ENCODE results near the gene HMOX2.

The HMOX2 gene

DNA sequence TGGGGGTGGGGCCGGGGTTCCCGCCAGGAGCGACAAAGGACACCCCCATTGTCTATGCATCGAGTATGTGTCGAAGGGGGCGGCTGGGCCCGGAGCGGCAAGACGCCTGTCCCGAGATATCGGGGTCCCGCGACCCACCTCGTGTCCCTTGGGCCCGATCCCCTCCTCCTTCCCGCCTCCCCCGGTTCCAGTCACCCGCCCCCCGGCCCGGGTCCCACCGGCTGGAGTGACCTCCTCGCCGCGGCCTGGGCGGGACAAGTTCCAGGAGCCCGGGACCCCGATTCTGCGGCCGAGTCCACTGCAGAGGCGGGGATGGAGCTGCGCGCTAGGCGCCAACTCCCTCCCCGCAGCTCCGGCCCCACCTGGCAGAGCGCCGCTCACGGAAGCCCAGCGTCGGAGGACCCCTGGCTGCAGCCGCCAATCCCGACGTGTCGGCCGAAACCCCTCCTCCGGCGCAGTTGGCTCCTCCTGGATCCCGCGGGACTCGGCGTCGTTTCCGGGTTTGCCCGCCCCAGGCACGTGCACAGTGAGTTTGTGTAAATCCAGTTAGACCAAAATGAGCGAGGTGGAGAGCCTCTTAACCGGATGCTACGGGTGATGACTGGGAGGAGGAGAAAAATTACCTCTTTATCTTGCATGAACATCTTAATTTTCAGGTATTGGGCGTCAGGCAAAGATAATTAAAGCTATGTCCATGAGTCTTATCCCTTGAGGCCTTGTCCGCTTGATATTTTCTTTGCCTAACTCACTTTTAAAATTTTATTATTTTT lies 1.8 kb upstream of the HMOX2 start, which contains the start of gene NMRAL1:
Gene NMRAL1, minus strand, starts transcription at position 434 of the 770 bp plus-strand sequence. CDS start 493 bp downstream, outside the sequence.
- no peaks in the 10 kb centered on the region for H3K27me3 ChIP-seq (ENCODE audit: insufficient read depth, low read length)

DNA sequence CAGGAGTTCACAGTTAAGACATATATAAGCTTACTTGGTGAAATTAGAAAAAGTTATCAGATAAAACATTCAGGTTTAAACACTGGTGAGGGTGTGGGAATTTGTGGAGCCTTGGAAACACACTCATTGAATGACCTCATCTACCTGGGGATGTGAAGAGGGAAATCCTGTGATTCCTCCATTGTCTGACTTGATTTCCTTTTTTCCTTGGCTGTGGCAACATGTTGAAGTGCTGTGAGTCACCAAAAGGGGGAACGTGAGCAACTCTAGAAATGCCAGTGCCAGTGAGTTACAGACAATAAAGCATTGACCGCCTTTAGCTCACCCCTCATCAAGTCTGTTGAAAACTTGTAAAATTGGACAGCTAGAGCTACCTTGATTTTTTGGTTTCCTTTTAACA lies 1.8 kb downstream of the HMOX2 start:
- no peaks in the 10 kb centered on the region for H3K4me1 ChIP-seq (ENCODE audit: insufficient read depth, low read length)
- H3K4me3 ChIP-seq (ENCODE audit: low read length) = no peak overlapping the region
- no peaks in the 10 kb centered on the region for H3K27me3 ChIP-seq (ENCODE audit: insufficient read depth, low read length)
- no peaks in the 10 kb centered on the region for H3K9me3 ChIP-seq (ENCODE audit: low read length)
- H2AFZ ChIP-seq (ENCODE audit: low read depth, low read length) = no peak overlapping the region
- no peaks in the 10 kb centered on the region for H3K36me3 ChIP-seq (ENCODE audit: insufficient read depth, low read length)

More for the DNA sequence above, 1.8 kb upstream of the HMOX2 start, which contains the start of gene NMRAL1:
- H3K4me3 ChIP-seq (ENCODE audit: low read length) = peak within 1 kb of the TSS; percentile 46
- H3K36me3 ChIP-seq (ENCODE audit: insufficient read depth, low read length) = no peaks in the 10 kb centered on the region
- H3K4me1 ChIP-seq (ENCODE audit: insufficient read depth, low read length) = no peaks in the 10 kb centered on the region
- H2AFZ ChIP-seq (ENCODE audit: low read depth, low read length) = peak within 1 kb of the TSS; percentile 73
- no peaks in the 10 kb centered on the region for H3K9me3 ChIP-seq (ENCODE audit: low read length)

DNA sequence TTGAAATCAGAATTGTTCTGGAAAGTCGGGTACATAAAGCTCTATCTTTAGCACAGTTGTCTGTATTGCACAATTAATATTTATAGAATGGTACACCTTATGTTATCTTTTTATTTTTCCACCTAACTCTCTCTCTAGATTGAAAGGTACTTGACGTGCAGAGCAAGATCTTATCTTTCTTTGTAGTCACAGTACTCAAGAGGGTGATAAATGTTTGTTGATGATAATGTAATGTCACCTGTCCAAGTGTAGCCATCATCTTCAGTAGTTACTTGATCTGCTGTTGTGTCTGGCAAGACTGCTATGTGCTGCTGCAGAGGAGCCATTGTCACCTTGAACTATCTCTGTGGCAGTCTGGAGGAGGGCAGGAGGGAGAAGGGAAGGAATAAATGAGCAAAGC lies 5.3 kb downstream of the HMOX2 start:
- H3K27me3 ChIP-seq (ENCODE audit: insufficient read depth, low read length) = no peaks in the 10 kb centered on the region
- no peaks in the 10 kb centered on the region for H3K9me3 ChIP-seq (ENCODE audit: low read length)
- H3K36me3 ChIP-seq (ENCODE audit: insufficient read depth, low read length) = no peaks in the 10 kb centered on the region
- no peaks in the 10 kb centered on the region for H3K4me1 ChIP-seq (ENCODE audit: insufficient read depth, low read length)
- H2AFZ ChIP-seq (ENCODE audit: low read depth, low read length) = no peak overlapping the region
- no peak overlapping the region for H3K4me3 ChIP-seq (ENCODE audit: low read length)

DNA sequence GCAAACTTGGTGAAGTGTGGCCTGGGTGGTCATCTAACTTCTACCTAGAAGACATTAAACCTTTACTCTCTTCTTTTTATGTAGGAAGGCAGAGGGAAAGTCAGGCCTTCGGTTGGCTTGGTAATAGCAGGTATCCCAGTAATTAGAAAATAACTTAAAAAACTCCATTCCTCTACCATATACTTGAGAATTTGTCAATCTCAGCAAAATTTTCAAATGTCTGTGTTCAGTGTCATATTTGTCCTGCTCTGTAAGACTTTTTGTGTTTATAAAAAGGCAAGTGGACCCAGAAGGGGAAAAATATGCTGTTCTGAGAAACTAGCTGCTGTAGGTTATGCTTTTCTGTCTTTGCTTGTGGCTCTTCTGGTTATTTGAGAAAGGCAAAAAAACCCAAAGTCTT lies 5.8 kb downstream of the HMOX2 start:
- no peaks in the 10 kb centered on the region for H3K9me3 ChIP-seq (ENCODE audit: low read length)
- H3K27me3 ChIP-seq (ENCODE audit: insufficient read depth, low read length) = no peaks in the 10 kb centered on the region
- H2AFZ ChIP-seq (ENCODE audit: low read depth, low read length) = no peak overlapping the region
- no peaks in the 10 kb centered on the region for H3K36me3 ChIP-seq (ENCODE audit: insufficient read depth, low read length)
- H3K4me3 ChIP-seq (ENCODE audit: low read length) = no peak overlapping the region
- H3K4me1 ChIP-seq (ENCODE audit: insufficient read depth, low read length) = no peaks in the 10 kb centered on the region

DNA sequence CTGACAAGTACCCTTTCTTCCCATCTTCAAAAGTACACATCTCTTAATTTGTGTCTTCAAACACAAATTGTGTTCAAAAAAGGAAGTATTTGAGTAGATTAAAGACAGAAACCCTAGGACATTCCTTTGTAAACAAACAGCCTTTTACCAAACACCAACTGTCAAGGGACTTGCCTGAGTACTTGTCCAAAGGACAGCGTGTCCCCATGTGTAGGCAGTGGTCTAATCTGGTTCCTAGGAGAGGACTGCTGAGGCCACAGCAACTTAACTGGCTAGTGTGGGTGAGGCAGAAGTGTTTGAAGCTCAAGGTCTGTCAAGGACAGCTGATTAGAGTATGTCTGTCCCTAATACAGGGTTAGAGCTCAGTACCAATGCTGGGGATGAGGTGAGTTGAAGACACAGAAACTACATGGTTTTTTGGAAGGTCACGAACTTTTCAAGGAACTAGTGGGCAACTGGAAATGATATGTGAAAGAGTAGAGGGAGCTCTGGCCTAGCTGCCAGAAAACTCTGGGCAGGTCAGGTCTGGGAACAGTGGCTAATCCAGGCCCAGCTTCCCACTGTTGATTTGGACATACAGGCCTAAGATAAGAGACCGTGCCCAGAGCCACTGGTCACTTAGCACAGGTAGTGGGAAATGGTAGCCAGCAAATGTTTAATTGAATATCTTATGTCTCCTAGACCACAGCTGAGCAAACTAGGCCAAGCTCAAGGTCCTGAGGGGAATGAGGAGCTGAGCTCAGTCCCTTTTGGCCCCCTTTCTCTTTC lies 10.1 kb downstream of the HMOX2 start:
- no peak overlapping the region for H3K4me3 ChIP-seq (ENCODE audit: low read length)
- H3K9me3 ChIP-seq (ENCODE audit: low read length) = no peaks in the 10 kb centered on the region
- H3K36me3 ChIP-seq (ENCODE audit: insufficient read depth, low read length) = no peaks in the 10 kb centered on the region
- peaks cover 4% of the 10 kb centered on the region for H3K4me1 ChIP-seq (ENCODE audit: insufficient read depth, low read length)
- no peaks in the 10 kb centered on the region for H3K27me3 ChIP-seq (ENCODE audit: insufficient read depth, low read length)
- H2AFZ ChIP-seq (ENCODE audit: low read depth, low read length) = no peak overlapping the region

DNA sequence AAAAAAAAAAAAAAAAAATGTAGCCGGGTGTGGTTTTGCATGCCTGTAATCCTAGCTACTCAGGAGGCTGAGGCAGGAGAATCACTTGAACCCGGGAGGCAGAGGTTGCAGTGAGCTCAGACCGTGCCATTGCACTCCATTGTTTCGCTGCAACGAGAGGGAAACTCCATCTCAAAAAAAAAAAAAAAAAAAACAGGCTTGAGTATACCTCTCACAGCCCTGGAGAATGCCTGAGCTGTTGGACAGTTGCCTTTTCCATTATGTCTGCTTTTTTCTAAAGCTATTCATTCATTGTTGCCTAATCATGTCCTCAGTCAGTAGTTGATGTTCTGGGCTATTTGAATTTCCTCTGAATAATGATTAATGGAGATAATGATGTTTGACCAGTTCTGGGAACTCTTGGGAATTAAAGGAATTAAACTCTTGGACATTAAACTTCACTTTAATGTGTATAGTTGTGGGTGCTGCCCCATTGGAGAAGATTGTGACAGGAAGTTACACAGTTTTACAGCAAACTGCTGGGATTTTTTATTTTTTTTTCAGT lies 11.8 kb downstream of the HMOX2 start:
- Histone ChIP-seq H3K4me3 (ENCODE audit: low read length) (no peak overlapping the region), H3K9me3 (ENCODE audit: low read length) (no peaks in the 10 kb centered on the region), H3K27me3 (ENCODE audit: insufficient read depth, low read length) (no peaks in the 10 kb centered on the region), H3K4me1 (ENCODE audit: insufficient read depth, low read length) (peaks cover 4% of the 10 kb centered on the region), H3K36me3 (ENCODE audit: insufficient read depth, low read length) (no peaks in the 10 kb centered on the region), H2AFZ (ENCODE audit: low read depth, low read length) (no peak overlapping the region)

DNA sequence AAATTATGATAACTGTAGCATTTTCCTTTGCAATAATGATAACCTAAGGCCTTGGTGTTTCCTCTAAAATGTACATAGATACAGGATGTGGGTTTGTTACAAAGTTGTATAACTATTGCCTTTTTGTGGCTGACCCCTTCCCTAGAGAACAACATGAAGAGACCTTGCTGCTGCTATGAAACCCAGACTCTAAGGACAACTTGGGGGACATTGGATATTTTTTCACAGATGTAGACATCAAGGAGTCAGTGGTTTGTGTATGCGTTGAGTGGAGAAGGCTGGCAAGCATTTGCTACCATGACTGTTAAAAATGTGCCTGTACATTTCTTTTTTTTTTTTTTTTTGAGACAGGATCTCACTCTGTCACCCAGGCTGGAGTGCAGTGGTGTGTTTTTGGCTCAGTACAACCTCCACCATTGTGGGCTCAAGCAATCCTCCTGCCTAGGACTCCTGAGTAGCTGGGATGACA lies 12.3 kb downstream of the HMOX2 start:
- no peak overlapping the region for H3K4me3 ChIP-seq (ENCODE audit: low read length)
- no peaks in the 10 kb centered on the region for H3K27me3 ChIP-seq (ENCODE audit: insufficient read depth, low read length)
- H3K36me3 ChIP-seq (ENCODE audit: insufficient read depth, low read length) = no peaks in the 10 kb centered on the region
- no peak overlapping the region for H2AFZ ChIP-seq (ENCODE audit: low read depth, low read length)
- H3K4me1 ChIP-seq (ENCODE audit: insufficient read depth, low read length) = peaks cover 4% of the 10 kb centered on the region
- no peaks in the 10 kb centered on the region for H3K9me3 ChIP-seq (ENCODE audit: low read length)

DNA sequence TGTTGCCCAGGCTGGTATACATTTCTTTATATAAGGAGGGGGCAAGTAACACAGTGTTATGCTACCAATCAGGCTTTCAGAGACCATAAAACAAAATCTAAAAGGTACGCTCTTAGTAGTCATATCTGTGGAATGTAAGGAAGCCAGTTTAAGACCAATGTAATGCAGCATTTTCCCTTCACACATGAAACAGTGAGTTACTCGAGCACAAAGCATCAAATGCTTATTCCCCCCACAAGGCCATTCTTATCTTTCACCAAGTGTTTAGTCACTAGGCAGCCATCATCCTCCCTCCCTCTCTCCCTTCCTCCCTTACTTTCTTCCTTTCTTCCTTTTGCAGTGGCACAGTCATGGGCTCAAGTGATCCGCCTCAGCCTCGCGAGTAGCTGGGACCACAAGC lies 12.8 kb downstream of the HMOX2 start:
- H3K4me3 ChIP-seq (ENCODE audit: low read length) = no peak overlapping the region

DNA sequence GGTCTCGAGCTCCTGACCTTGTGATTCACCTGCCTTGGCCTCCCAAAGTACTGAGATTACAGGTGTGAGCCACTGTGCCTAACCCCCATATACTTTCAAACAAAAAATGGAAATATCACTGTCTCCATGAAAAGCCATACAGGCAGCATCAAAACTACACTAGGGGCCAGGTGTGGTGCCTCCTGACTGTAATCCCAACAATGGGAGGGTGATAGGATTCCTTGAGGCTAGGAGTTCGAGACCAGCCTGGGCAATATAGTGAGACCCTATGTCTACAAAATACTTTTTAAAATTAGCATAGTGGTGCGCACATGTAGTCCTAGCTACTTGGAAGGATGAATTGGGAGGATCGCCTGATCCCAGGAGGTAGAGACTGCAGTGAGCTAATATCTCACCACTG lies 15.7 kb downstream of the HMOX2 start:
- Histone ChIP-seq H3K4me3 (ENCODE audit: low read length) (no peak overlapping the region), H3K27me3 (ENCODE audit: insufficient read depth, low read length) (no peaks in the 10 kb centered on the region), H3K4me1 (ENCODE audit: insufficient read depth, low read length) (peaks cover 6% of the 10 kb centered on the region), H2AFZ (ENCODE audit: low read depth, low read length) (no peak overlapping the region), H3K9me3 (ENCODE audit: low read length) (no peaks in the 10 kb centered on the region), H3K36me3 (ENCODE audit: insufficient read depth, low read length) (no peaks in the 10 kb centered on the region)

More for the DNA sequence above, 12.8 kb downstream of the HMOX2 start:
- no peaks in the 10 kb centered on the region for H3K36me3 ChIP-seq (ENCODE audit: insufficient read depth, low read length)
- peaks cover 4% of the 10 kb centered on the region for H3K4me1 ChIP-seq (ENCODE audit: insufficient read depth, low read length)
- H2AFZ ChIP-seq (ENCODE audit: low read depth, low read length) = no peak overlapping the region
- H3K9me3 ChIP-seq (ENCODE audit: low read length) = no peaks in the 10 kb centered on the region
- no peaks in the 10 kb centered on the region for H3K27me3 ChIP-seq (ENCODE audit: insufficient read depth, low read length)

DNA sequence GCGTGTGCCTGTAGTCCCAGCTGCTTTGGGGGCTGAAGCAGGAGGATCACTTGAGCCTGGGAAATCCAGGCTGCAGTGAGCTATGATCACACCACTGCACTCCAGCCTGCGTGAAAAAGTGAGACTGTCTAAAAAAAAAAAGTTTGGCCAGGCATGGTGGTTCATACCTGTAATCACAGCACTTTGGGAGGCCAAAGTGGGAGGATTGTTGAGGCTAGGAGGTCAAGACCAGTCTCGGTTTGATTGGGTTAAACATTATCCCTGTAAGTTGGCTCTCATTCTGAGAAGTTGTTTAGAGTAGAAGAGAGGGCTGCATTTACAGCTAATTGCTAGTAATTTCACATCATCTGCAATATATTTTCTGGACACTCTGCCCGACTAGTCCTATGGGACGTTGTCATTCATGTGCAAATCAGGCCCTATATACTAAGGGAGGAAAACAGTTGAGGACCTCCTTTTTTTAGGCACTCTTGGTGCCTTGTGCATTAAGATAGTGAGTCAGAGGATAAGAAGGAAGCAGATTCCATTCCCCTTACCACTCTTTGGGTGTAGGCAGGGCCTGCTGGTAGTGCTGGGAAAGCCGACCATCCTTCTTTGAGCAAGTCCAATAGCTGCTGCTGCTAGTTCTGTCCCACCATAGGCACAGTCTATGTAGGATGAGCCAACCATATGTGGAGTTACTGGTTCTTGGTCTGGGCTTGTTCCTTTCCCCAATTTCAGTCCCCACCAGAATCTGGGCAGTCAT lies 18.7 kb downstream of the HMOX2 start:
- H3K4me1 ChIP-seq (ENCODE audit: insufficient read depth, low read length) = peaks cover 3% of the 10 kb centered on the region
- H3K4me3 ChIP-seq (ENCODE audit: low read length) = no peak overlapping the region
- H2AFZ ChIP-seq (ENCODE audit: low read depth, low read length) = no peak overlapping the region
- no peaks in the 10 kb centered on the region for H3K36me3 ChIP-seq (ENCODE audit: insufficient read depth, low read length)
- H3K27me3 ChIP-seq (ENCODE audit: insufficient read depth, low read length) = no peaks in the 10 kb centered on the region
- no peaks in the 10 kb centered on the region for H3K9me3 ChIP-seq (ENCODE audit: low read length)

DNA sequence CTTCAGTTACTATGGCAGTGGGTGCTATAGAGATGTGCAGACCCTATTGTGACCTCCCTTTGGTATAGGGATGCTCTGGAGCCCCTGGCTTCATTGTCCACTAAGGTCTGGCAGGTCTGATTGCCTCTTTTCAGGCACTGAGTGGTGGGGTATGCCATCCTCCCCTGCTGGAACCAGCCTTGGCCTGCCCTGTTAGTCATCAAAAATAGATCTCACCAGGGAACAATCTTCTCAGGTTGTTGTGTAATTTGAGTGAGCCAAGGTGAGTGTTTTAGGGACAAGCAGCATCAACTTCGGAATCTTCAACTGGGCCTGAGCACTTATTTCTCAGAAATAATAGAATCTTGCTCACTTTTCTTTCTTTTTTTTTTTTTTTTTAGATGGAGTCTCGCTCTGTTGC lies 19.6 kb downstream of the HMOX2 start:
- H3K9me3 ChIP-seq (ENCODE audit: low read length) = no peaks in the 10 kb centered on the region
- no peak overlapping the region for H3K4me3 ChIP-seq (ENCODE audit: low read length)
- no peaks in the 10 kb centered on the region for H3K36me3 ChIP-seq (ENCODE audit: insufficient read depth, low read length)
- H3K4me1 ChIP-seq (ENCODE audit: insufficient read depth, low read length) = peaks cover 10% of the 10 kb centered on the region
- no peaks in the 10 kb centered on the region for H3K27me3 ChIP-seq (ENCODE audit: insufficient read depth, low read length)
- H2AFZ ChIP-seq (ENCODE audit: low read depth, low read length) = no peak overlapping the region

DNA sequence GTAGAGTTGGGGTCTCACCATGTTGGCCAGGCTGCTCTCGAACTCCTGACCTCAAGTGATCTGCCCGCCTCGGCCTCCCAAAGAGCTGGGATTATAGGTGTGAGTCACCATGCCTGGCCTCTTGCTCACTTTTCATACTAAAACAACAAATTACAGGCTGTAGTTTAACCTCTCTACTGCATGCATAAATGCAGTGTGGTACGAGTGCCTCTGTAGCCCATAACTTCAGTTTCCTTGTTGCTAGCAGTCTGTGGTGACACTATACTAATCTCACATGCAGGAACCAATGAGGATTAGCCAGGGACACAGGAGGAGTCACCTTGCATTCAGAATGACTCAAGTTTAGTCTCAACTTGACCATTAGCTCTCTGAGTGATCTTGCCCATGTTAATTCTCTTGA lies 20.1 kb downstream of the HMOX2 start:
- Histone ChIP-seq H3K9me3 (ENCODE audit: low read length) (no peaks in the 10 kb centered on the region), H3K36me3 (ENCODE audit: insufficient read depth, low read length) (no peaks in the 10 kb centered on the region), H3K4me1 (ENCODE audit: insufficient read depth, low read length) (peaks cover 15% of the 10 kb centered on the region), H2AFZ (ENCODE audit: low read depth, low read length) (no peak overlapping the region), H3K27me3 (ENCODE audit: insufficient read depth, low read length) (no peaks in the 10 kb centered on the region), H3K4me3 (ENCODE audit: low read length) (no peak overlapping the region)

Measured in neuron (in vitro differentiated cells).